ENCODE data around the gene LMBRD1. TPM values are rescaled to one million over a fixed set of nuclear protein-coding genes. Genes with fewer than 3 reads are reported as not detected.
"Not testable (repeated sequence)": the region's sequence is repeated elsewhere in the genome, so short reads cannot be mapped to it uniquely, and the experiment has no call there.

Gene LMBRD1
- total RNA-seq, 1 donor from 2014 or later, result 17.6 TPM

DNA sequence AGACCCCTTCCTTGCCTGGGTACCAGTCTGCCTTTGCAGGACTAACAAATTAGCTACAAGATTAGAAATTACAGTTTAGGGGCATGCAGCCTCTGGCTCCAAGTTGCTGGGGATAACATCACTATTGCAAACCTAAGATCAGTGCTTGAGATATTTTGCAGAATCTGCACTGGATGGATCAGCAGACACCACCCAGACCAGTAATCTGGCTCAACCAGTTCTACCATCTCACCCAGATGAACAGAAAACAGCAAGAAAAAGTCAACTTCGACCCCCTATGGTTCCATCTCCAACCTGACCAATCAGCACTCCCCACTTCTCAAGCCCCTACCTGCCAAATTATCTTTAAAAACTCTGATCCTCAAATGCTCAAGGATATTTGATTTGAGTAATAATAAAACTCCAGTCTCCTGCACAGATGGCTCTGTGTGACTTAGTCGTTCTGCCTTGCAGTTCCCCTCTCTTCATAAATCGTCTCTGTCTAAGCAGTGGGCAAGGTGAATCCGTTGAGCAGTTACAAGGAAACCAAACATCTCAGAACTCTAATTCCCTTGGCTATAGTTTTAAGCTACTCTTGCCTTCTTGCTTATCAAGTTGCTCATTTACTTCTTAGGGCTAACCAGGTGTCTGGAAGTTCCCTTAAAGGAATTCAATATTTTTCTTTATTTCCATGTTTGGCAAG, 16.1 kb upstream of the LMBRD1 start:
- no peaks in the 10 kb centered on the region for H3K27me3 ChIP-seq (ENCODE audit: control insufficient read depth, insufficient read depth, low read length)
- DNase-seq (ENCODE audit: low read depth), result no peak
- no peak overlapping the region for H3K4me3 ChIP-seq (ENCODE audit: low read depth, low read length)
- TF ChIP-seq, protein P1, sequence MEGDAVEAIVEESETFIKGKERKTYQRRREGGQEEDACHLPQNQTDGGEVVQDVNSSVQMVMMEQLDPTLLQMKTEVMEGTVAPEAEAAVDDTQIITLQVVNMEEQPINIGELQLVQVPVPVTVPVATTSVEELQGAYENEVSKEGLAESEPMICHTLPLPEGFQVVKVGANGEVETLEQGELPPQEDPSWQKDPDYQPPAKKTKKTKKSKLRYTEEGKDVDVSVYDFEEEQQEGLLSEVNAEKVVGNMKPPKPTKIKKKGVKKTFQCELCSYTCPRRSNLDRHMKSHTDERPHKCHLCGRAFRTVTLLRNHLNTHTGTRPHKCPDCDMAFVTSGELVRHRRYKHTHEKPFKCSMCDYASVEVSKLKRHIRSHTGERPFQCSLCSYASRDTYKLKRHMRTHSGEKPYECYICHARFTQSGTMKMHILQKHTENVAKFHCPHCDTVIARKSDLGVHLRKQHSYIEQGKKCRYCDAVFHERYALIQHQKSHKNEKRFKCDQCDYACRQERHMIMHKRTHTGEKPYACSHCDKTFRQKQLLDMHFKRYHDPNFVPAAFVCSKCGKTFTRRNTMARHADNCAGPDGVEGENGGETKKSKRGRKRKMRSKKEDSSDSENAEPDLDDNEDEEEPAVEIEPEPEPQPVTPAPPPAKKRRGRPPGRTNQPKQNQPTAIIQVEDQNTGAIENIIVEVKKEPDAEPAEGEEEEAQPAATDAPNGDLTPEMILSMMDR (IDR thresholded peaks at IDR 0.05; ENCODE audit: insufficient read depth, low read length, severe bottlenecking), result no peak
- FAIRE-seq, result peak; percentile 66
- H3K36me3 ChIP-seq (ENCODE audit: control insufficient read depth, insufficient read depth, low read length), result no peaks in the 10 kb centered on the region

DNA sequence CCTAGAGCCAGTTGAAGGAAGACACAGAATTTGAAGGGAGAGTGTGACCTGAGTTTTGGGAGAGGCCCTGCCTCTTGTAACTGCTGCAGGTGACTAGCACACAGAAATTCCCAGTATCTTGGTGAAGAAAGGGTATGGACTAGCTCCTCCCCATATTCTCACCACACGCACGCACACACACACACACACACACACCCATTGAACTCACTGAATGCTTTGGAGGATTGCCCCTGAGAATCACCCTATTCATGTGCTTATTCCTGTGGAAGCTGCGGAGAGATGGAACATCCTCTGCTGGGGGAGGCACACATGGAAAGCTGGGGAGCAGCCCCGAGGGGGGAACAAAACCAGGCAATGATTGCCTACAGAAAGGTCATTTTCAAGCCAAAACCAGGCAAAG, 6.2 kb upstream of the LMBRD1 start:
- TF ChIP-seq, protein P1 (IDR thresholded peaks at IDR 0.05; ENCODE audit: insufficient read depth, low read length, severe bottlenecking), result no peak
- FAIRE-seq, result no peak
- no peak for DNase-seq (ENCODE audit: low read depth)
- Histone ChIP-seq H3K27me3 (ENCODE audit: control insufficient read depth, insufficient read depth, low read length) (no peaks in the 10 kb centered on the region), H3K36me3 (ENCODE audit: control insufficient read depth, insufficient read depth, low read length) (no peaks in the 10 kb centered on the region), H3K4me3 (ENCODE audit: low read depth, low read length) (no peak overlapping the region)

DNA sequence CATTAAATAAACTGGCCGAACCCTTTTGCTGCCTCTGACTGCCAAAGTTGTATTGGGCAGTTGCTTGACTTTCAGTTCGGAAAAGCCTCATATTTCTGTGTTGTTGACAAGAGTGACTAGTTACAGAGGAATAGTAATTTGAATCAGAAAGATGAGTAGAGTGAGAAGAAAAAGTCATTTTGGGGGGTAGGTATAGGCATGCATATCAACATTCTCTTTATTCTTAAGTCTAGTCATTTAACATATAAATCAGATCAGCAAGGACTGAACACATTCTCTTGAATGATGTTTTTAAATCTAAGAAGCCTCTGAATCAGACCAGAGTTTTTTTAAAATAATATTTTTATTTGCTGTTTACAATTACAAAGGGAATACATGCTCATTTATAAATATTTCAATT, 4.9 kb upstream of the LMBRD1 start:
- no peak for FAIRE-seq
- Histone ChIP-seq H3K27me3 (ENCODE audit: control insufficient read depth, insufficient read depth, low read length) (no peaks in the 10 kb centered on the region), H3K4me3 (ENCODE audit: low read depth, low read length) (no peak overlapping the region), H3K36me3 (ENCODE audit: control insufficient read depth, insufficient read depth, low read length) (no peaks in the 10 kb centered on the region)
- DNase-seq (ENCODE audit: low read depth), result no peak
- TF ChIP-seq, protein P1 (IDR thresholded peaks at IDR 0.05; ENCODE audit: insufficient read depth, low read length, severe bottlenecking), result no peak

DNA sequence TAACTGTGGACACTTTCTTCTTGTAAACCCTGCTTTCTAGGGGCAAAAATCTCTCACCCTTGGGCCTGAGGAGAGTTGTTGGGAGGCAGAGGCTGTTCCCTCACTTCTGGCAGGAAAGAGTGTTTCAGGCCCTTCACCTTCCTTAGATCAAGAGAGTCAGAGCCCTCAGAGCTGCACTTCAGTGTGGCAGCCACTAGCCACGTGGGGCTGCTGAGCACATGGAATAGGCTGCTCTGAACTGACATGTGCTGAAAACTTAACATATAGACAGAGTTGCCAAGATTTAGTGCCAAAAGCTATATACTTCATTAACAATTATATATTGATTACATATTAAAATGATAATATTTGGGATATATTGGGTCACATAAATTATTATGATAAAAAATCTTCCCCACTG, 4.4 kb upstream of the LMBRD1 start:
- H3K4me3 ChIP-seq (ENCODE audit: low read depth, low read length), result no peak overlapping the region
- FAIRE-seq (no peak), DNase-seq (ENCODE audit: low read depth) (no peak)
- TF ChIP-seq, protein P1 (IDR thresholded peaks at IDR 0.05; ENCODE audit: insufficient read depth, low read length, severe bottlenecking), result no peak
- H3K36me3 ChIP-seq (ENCODE audit: control insufficient read depth, insufficient read depth, low read length), result no peaks in the 10 kb centered on the region
- H3K27me3 ChIP-seq (ENCODE audit: control insufficient read depth, insufficient read depth, low read length), result no peaks in the 10 kb centered on the region

DNA sequence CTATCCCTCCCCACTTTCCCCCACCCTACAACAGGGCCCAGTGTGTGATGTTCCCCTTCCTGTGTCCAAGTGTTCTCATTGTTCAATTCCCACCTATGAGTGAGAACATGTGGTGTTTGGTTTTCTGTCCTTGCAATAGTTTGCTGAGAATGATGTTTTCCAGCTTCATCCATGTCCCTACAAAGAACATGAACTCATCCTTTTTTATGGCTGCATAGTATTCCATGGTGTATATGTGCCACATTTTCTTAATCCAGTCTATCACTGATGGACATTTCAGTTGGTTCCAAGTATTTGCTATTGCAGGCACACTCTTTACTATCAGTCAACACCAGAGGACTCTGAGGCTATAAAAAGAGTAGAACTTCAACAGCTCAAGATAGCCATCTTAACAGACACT, 2.0 kb upstream of the LMBRD1 start:
- not testable (repeated sequence) for H3K36me3 ChIP-seq (ENCODE audit: control insufficient read depth, insufficient read depth, low read length); DNase-seq (ENCODE audit: low read depth); H3K27me3 ChIP-seq (ENCODE audit: control insufficient read depth, insufficient read depth, low read length); H3K4me3 ChIP-seq (ENCODE audit: low read depth, low read length); FAIRE-seq

DNA sequence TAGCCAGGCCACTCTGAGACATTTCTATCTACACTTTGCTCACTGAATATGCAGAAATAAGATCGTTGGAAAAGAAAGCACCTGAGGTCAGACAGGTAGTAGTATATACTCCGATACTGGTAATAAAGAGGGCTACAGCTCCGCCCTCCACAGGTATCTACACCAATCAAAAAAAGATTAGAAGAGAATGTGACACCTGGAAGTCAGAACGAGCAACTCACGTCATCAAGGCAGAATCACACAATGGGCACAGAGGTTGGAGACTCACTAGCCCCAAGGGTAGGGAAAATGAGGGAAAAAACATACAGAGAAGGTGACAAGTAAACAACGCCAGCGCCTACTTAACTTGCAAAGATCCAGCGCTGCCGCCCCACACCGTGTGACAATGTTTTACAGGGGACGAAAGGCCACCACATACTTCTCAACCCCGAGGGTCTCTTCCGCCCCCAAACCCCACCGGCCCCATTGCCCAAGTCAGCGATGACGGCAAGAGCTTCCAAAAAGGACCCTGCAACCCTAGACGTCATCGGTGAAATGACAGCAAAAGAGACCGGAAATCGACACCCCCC, 653 bp downstream of the LMBRD1 start:
- Histone ChIP-seq H3K4me3 (ENCODE audit: low read depth, low read length) (peak overlapping the region; percentile 84), H3K36me3 (ENCODE audit: control insufficient read depth, insufficient read depth, low read length) (no peaks in the 10 kb centered on the region), H3K27me3 (ENCODE audit: control insufficient read depth, insufficient read depth, low read length) (no peaks in the 10 kb centered on the region)
- DNase-seq (ENCODE audit: low read depth), result peak; percentile 90
- TF ChIP-seq, protein P1 (IDR thresholded peaks at IDR 0.05; ENCODE audit: insufficient read depth, low read length, severe bottlenecking), result no peak
- no peak for FAIRE-seq

All from bronchial epithelial cell (primary cell).